PC-9 (cell line): ENCODE results near the gene LRSAM1. TPM values are rescaled to one million over a fixed set of nuclear protein-coding genes. Genes with fewer than 3 reads are reported as not detected.

Source experiments
- BruUV-seq: library from RNA; stranded (reverse); fragments of 400-500 nt; replicated peaks from 2 replicates; lab custom pipeline; 2021; lab: Mats Ljungman, UMichigan
- CTCF ChIA-PET: fragments of 300-600 bp; sonication (Branson Sonifier 250); formaldehyde crosslinking; loops from one replicate; lab custom pipeline; 2022; ENCODE audit warnings: antibody characterized with exemption; lab: Charles Lee
- POLR2A ChIA-PET: fragments of 300-600 bp; sonication (Branson Sonifier 250); formaldehyde crosslinking; loops from one replicate; lab custom pipeline; 2022; ENCODE audit warnings: antibody characterized with exemption; ENCODE audit not compliant: unreplicated experiment; lab: Charles Lee
- DNase-seq, 2 experiments: peaks; one replicate each; pipeline versions ENCODE4 v3.0.0 to v3.0.0-alpha.2; 2015 to 2022; ENCODE audit warnings: mixed read lengths in 1 of 2
- H2AFZ ChIP-seq: fragments of 200-600 bp; sonication (generic); 2 replicates; pipeline ENCODE4 v1.8.1; 2017; ENCODE audit warnings: antibody characterized with exemption
- H3F3A ChIP-seq: fragments of 200-600 bp; sonication (generic); 2 replicates; pipeline ENCODE4 v1.8.1; 2017; ENCODE audit warnings: antibody characterized with exemption, mild to moderate bottlenecking, low read depth; ENCODE audit not compliant: insufficient read depth
- H3K27ac ChIP-seq: fragments of 200-600 bp; sonication (generic); 2 replicates; pipeline ENCODE4 v1.6.1; 2016; ENCODE audit warnings: mixed run types
- H3K27me3 ChIP-seq: fragments of 200-600 bp; sonication (generic); 2 replicates; pipeline ENCODE4 v1.6.1; 2016; ENCODE audit warnings: low read depth, mixed run types; ENCODE audit not compliant: insufficient read depth
- H3K36me3 ChIP-seq: fragments of 200-600 bp; sonication (generic); 2 replicates; pipeline ENCODE4 v1.6.1; 2016; ENCODE audit warnings: low read depth, mixed run types
- H3K4me1 ChIP-seq: fragments of 200-600 bp; sonication (generic); replicated peaks from 2 replicates; pipeline ENCODE4 v1.6.1; 2016; ENCODE audit warnings: mixed run types; ENCODE audit not compliant: insufficient read depth
- H3K4me2 ChIP-seq: fragments of 200-600 bp; sonication (generic); 2 replicates; pipeline ENCODE4 v1.6.1; 2017; ENCODE audit warnings: mixed run types
- H3K4me3 ChIP-seq: fragments of 200-600 bp; sonication (generic); 2 replicates; pipeline ENCODE4 v1.6.1; 2016; ENCODE audit warnings: mixed run types
- H3K79me2 ChIP-seq: fragments of 200-600 bp; sonication (generic); 2 replicates; pipeline ENCODE4 v1.6.1; 2017; ENCODE audit warnings: low read depth, mixed run types
- H3K9me2 ChIP-seq: fragments of 200-600 bp; sonication (generic); 2 replicates; pipeline ENCODE4 v1.8.1; 2017; ENCODE audit warnings: mild to moderate bottlenecking; ENCODE audit not compliant: insufficient read depth
- H3K9me3 ChIP-seq: fragments of 200-600 bp; sonication (generic); 2 replicates; pipeline ENCODE4 v1.8.1; 2016; ENCODE audit warnings: low read depth; ENCODE audit not compliant: insufficient read depth
- H4K20me1 ChIP-seq: fragments of 200-600 bp; sonication (generic); 2 replicates; pipeline ENCODE4 v1.8.1; 2017; ENCODE audit not compliant: insufficient read depth
- CTCF ChIP-seq: fragments of 200-600 bp; sonication (generic); conservative IDR thresholded peaks from 2 replicates; pipeline ENCODE4 v1.6.1; 2017; ENCODE audit warnings: mixed run types, antibody characterized with exemption, mild to moderate bottlenecking, moderate library complexity
- EZH2 ChIP-seq: fragments of 200-600 bp; sonication (generic); IDR thresholded peaks from 2 replicates; pipeline ENCODE4 v1.8.0; 2017; ENCODE audit warnings: antibody characterized with exemption, low read depth
- intact Hi-C: fragments of 100-400 bp; cut with micrococcal nuclease; formaldehyde crosslinking; loops from one replicate; pipeline ENCODE4 v1.10.0; 2022; ENCODE audit not compliant: unreplicated experiment
- total RNA-seq: library from RNA; stranded (reverse); gene quantifications from 2 replicates; pipeline ENCODE4 v1.2.3, GENCODE V29; 2021

The LRSAM1 gene
- total RNA-seq, 1 experiment from 2014 or later = 44.0 TPM

DNA sequence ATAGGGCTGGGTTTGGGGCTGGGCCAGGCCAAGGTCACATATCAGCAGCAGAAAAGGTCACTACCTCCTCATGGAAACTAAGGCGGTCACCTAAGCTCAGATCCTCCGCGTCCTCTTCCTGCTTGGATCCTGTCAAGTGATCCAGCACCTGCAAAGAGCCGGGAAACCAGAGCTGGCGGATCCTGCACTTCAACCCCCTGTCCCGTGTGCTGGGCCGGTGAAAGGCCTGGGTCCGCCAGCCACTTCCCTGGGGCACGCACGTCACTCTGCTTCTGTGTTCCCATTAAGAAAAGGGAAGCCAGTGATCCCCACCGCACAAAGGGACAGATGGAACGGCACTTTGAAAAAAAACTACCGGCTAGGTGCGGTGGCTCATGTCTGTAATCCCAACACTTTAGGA is 99.4 kb downstream of the LRSAM1 start:
- H3K79me2 ChIP-seq = peaks cover 98% of the 10 kb centered on the region
- intact Hi-C loops = no loop called here
- H3K9me3 ChIP-seq = no peaks in the 10 kb centered on the region
- H3K9me2 ChIP-seq = no peaks in the 10 kb centered on the region
- ChIA-PET POLR2A (no interaction called here), CTCF (no interaction called here)
- peaks cover 4% of the 10 kb centered on the region; the same call in 1 of the 2 replicates for H3K36me3 ChIP-seq
- TF ChIP-seq EZH2 (no peak), CTCF (no peak)
- H4K20me1 ChIP-seq = peaks cover 50% of the 10 kb centered on the region
- H3K4me1 ChIP-seq = peaks cover 48% of the 10 kb centered on the region
- H2AFZ ChIP-seq = no peak overlapping the region
- no peak overlapping the region for H3K27ac ChIP-seq
- no peak overlapping the region for H3K4me3 ChIP-seq
- no peak overlapping the region for H3K4me2 ChIP-seq
- no TSS peak for BruUV-seq
- H3F3A ChIP-seq = peaks cover 49% of the 10 kb centered on the region; the same call in 1 of the 2 replicates
- no peaks in the 10 kb centered on the region for H3K27me3 ChIP-seq
- no peak for DNase-seq

Other genes starting within 250 kb of the LRSAM1 start
- gene GARNL3, start 186.7 kb upstream of the LRSAM1 start, total RNA-seq = 10.8 and 18.1 TPM in 2 replicates
- 19.1 and 24.6 TPM in 2 replicates for gene SLC2A8, start 54.3 kb upstream of the LRSAM1 start, total RNA-seq
- 5.5 and 5.8 TPM in 2 replicates for gene ZNF79, start 27.1 kb upstream of the LRSAM1 start, total RNA-seq
- 1,648 and 1,717 TPM in 2 replicates for gene RPL12, start 104 bp upstream of the LRSAM1 start, total RNA-seq
- gene STXBP1, start 160.8 kb downstream of the LRSAM1 start, total RNA-seq = 35.1 and 44.0 TPM in 2 replicates